HEK293 (cell line): ENCODE results near the gene SLC37A4.

ENCODE experiments used
- TCF7L2 ChIP-seq: IDR thresholded peaks from 2 replicates; pipeline ENCODE4 v1.6.1; 2011; ENCODE audit warnings: low read depth, mild to moderate bottlenecking, inconsistent platforms, low read length, moderate library complexity, borderline replicate concordance
- ZNF239 ChIP-seq: fragments of 450-650 bp; formaldehyde crosslinking; IDR thresholded peaks from 2 replicates; pipeline ENCODE4 v1.5.1; 2016; ENCODE audit warnings: missing biosample characterization, missing genetic modification characterization
- ZNF350 ChIP-seq: fragments of 450-650 bp; formaldehyde crosslinking; IDR thresholded peaks from 2 replicates; pipeline ENCODE4 v1.5.0; 2017; ENCODE audit warnings: missing biosample characterization, mild to moderate bottlenecking, missing genetic modification characterization
- ZNF530 ChIP-seq: fragments of 450-650 bp; formaldehyde crosslinking; IDR thresholded peaks from 2 replicates; pipeline ENCODE4 v1.5.1; 2016; ENCODE audit warnings: low read depth, missing biosample characterization, missing genetic modification characterization
- ZNF548 ChIP-seq: fragments of 450-650 bp; formaldehyde crosslinking; IDR thresholded peaks from 2 replicates; pipeline ENCODE4 v1.5.1; 2016; ENCODE audit warnings: missing biosample characterization, missing genetic modification characterization
- ZNF785 ChIP-seq: fragments of 450-650 bp; formaldehyde crosslinking; IDR thresholded peaks from 2 replicates; pipeline ENCODE4 v1.5.1; 2016; ENCODE audit warnings: missing biosample characterization, missing genetic modification characterization
- ZNF843 ChIP-seq: fragments of 450-650 bp; formaldehyde crosslinking; IDR thresholded peaks from 2 replicates; pipeline ENCODE4 v1.5.1; 2016; ENCODE audit warnings: missing biosample characterization, missing genetic modification characterization
- TF ChIP-seq, protein P1 (sequence below): fragments of 450-650 bp; formaldehyde crosslinking; IDR thresholded peaks from 2 replicates; pipeline ENCODE4 v1.5.1; 2016; ENCODE audit warnings: missing biosample characterization, missing genetic modification characterization

DNA sequence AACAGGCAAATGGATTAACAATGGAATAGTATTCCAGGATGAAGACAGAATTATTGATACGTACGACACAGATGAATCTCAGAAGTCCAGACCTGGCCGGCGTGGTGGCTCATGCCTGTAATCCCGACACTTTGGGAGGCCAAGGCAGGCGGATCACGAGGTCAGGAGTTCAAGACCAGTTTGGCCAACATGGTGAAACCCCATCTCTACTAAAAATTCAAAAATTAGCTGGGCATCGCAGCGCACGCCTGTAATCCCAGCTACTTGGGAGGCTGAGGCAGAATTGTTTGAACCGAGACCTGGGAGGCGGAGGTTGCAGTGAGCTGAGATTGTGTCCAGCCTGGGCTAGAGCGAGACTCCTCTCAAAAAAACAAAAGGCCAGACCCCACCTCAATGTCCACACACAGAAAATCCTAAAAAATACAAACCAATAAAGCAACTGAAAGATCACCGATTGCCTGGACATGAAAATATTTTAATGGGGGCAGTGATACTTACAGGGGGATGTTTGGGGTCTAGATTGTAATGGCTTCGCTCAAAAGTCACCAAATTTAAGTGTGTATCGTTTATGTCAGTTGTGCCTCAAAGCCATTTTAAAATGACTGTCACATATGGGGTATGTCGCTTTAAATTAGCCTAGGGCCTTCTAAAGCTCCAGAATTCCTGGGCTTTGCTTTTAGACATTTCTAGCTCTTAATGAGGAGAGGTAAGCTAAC, 16.3 kb downstream of the SLC37A4 start:
- TF ChIP-seq, protein P1, sequence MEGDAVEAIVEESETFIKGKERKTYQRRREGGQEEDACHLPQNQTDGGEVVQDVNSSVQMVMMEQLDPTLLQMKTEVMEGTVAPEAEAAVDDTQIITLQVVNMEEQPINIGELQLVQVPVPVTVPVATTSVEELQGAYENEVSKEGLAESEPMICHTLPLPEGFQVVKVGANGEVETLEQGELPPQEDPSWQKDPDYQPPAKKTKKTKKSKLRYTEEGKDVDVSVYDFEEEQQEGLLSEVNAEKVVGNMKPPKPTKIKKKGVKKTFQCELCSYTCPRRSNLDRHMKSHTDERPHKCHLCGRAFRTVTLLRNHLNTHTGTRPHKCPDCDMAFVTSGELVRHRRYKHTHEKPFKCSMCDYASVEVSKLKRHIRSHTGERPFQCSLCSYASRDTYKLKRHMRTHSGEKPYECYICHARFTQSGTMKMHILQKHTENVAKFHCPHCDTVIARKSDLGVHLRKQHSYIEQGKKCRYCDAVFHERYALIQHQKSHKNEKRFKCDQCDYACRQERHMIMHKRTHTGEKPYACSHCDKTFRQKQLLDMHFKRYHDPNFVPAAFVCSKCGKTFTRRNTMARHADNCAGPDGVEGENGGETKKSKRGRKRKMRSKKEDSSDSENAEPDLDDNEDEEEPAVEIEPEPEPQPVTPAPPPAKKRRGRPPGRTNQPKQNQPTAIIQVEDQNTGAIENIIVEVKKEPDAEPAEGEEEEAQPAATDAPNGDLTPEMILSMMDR (tag by site-specific recombination) = no peak
- TF ChIP-seq ZNF530 (tag by site-specific recombination) = no peak
- no peak for TF ChIP-seq ZNF350
- TF ChIP-seq ZNF239 (tag by site-specific recombination) = no peak
- no peak for TF ChIP-seq ZNF548 (tag by site-specific recombination)
- TF ChIP-seq ZNF843 (tag by site-specific recombination) = no peak
- TF ChIP-seq TCF7L2 = no peak
- no peak for TF ChIP-seq ZNF785 (tag by site-specific recombination)
